ENCODE data around the gene BPTF.
"Not testable (repeated sequence)": the region's sequence is repeated elsewhere in the genome, so short reads cannot be mapped to it uniquely, and the experiment has no call there.

Gene BPTF

DNA sequence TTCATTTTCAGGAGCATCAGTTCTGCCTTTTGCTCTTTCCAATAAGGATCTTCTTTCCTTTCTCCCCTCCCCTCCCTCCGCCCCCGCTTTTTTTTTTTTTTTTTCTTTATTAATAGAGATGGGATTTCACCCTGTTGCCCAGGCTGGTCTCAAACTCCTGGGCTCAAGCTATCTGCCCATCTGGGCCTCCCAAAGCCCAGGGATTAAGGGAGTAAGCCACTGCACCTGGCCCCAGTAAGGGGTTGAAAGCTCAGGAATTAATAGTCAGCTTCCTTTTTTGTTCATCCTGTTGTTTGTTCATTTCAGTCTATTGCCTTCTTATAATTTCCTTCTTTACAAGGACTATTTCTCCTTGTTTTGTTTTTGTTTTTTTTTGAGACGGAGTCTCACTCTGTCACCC, 178.9 kb downstream of the BPTF start:
- DNase-seq (ENCODE audit: low read depth, low spot score), result no peak

- DNase-seq (ENCODE audit: low read depth, low spot score), result no peak
Measured at GRCh38 chr17:68006797-68007196, 181.5 kb downstream of the BPTF start.

GRCh38 chr17:68011199-68011665, 185.9 kb downstream of the BPTF start:
- DNase-seq (ENCODE audit: low read depth, low spot score), result no peak

DNA sequence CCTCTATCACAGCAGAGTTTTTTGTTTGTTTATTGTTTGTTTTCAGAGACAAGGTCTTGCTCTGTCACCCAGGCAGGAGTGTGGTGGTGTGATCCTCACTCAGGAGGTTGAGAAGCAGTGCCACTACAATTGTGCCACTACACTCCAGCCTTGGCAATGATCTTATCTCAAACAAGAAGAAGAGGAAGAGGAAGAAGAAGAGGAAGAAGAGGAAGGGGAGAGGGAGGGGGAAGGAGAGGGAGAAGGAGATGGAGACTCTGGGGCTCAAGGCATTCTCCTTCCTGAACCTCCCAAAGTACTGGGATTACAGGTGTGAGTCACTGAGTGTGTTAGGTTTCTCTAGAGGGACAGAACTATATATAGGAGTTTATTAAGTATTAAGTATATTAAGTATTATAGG, 188.1 kb downstream of the BPTF start:
- no peak for DNase-seq (ENCODE audit: low read depth, low spot score)

- no peak for DNase-seq (ENCODE audit: low read depth, low spot score)
Measured at GRCh38 chr17:68015081-68015723, 189.9 kb downstream of the BPTF start.

GRCh38 chr17:68016838-68017237, 191.5 kb downstream of the BPTF start:
- DNase-seq (ENCODE audit: low read depth, low spot score), result no peak

GRCh38 chr17:68018493-68018892, 193.2 kb downstream of the BPTF start:
- DNase-seq (ENCODE audit: low read depth, low spot score), result not testable (repeated sequence)

DNA sequence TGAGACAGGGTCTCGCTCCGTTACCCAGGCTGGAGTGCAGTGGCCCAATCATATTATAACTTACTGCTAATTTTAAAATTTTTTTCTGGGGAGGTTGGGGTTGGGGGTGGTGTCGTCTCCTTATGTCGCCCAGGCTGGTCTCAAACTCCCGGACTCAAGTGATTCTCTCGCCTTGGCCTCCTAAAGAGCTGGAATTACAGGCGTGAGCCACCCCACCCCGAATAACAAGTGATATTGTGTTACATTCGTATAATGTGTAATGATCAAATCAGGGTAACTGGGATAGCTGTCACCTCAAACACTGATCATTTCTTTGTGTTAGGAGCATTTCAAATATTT, 194.0 kb downstream of the BPTF start:
- no peak for DNase-seq (ENCODE audit: low read depth, low spot score)

- peak; percentile 68 for DNase-seq (ENCODE audit: low read depth, low spot score)
Measured at GRCh38 chr17:68019675-68020408, 194.5 kb downstream of the BPTF start.

- no peak for DNase-seq (ENCODE audit: low read depth, low spot score)
Measured at GRCh38 chr17:68020409-68020756, 195.1 kb downstream of the BPTF start.

GRCh38 chr17:68020791-68021190, 195.5 kb downstream of the BPTF start:
- not testable (repeated sequence) for DNase-seq (ENCODE audit: low read depth, low spot score)

- no peak for DNase-seq (ENCODE audit: low read depth, low spot score)
Measured at GRCh38 chr17:68021963-68022362, 196.7 kb downstream of the BPTF start.

- not testable (repeated sequence) for DNase-seq (ENCODE audit: low read depth, low spot score)
Measured at GRCh38 chr17:68022547-68022946, 197.2 kb downstream of the BPTF start.

DNA sequence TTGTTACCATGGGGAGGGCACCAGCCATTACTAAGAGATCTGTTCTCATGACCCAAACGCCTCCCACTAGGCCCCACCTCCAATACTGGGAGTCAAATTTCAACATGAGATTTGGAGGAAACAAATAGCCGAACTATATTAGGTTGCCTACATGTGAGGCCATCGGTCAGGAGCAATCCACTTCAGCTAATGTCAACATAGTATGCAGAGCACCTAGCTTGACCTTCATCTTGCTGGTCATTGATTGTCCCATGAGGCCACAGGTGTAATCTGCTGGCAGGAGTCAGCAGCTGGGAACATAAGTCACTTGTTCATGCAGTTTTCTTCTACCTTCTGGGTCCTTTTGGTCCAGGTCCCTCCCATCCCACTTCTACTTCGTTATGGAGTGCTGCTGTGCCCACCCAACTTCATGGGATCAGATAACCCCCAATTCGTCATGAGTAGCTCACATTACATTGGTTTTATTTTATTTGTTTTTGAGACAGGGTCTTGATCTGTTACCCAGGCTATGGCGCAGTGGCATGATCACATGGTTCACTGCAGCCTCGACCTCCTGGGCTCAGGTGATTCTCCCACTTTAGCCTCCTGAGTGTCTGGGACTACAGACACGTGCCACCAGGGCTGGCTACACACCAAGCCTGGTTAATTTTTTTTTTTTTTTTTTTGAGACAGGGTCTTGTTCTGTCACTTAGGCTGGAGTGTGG, 204.4 kb downstream of the BPTF start:
- DNase-seq (ENCODE audit: low read depth, low spot score), result no peak
